Transverse colon (tissue), 4 donors: ENCODE results near the gene MRPL33. TPM values are rescaled to one million over a fixed set of nuclear protein-coding genes. Genes with fewer than 3 reads are reported as not detected.

Source experiments
- DNase-seq: peaks from one replicate; pipeline ENCODE4 v3.0.0-alpha.2; 2019
- H3K27ac ChIP-seq, 4 donors: fragments of 200-600 bp; sonication (generic); 2 replicates each; pipeline ENCODE4 v1.5.1; 2016 to 2018; ENCODE audit warnings: inconsistent platforms in 4 of 4
- H3K27me3 ChIP-seq: fragments of 200-600 bp; sonication (generic); 2 replicates; pipeline ENCODE4 v1.5.1; 2017; ENCODE audit warnings: inconsistent platforms
- H3K36me3 ChIP-seq, 4 donors: fragments of 200-600 bp; sonication (generic); 2 replicates each; pipeline ENCODE4 v1.5.1; 2017 to 2019; ENCODE audit warnings: inconsistent platforms in 4 of 4
- H3K4me1 ChIP-seq, 4 donors: fragments of 200-600 bp; sonication (generic); 2 replicates each; pipeline ENCODE4 v1.5.1; 2017 to 2020; ENCODE audit warnings: inconsistent platforms in 4 of 4
- H3K4me3 ChIP-seq, 4 donors: fragments of 200-600 bp; sonication (generic); 1 replicate in 1 of 4; 2 replicates in 3 of 4; pipeline versions ENCODE4 v1.5.1 to v1.6.1; 2017 to 2019; ENCODE audit warnings: inconsistent platforms in 4 of 4
- H3K9me3 ChIP-seq, 2 donors: fragments of 200-600 bp; sonication (generic); 2 replicates each; pipeline ENCODE4 v1.5.1; 2017 to 2019; ENCODE audit warnings: inconsistent platforms in 2 of 2
- EP300 ChIP-seq: sonication (generic); formaldehyde crosslinking; IDR thresholded peaks from one replicate; pipeline ENCODE4 v1.6.1; 2017; ENCODE audit warnings: antibody characterized with exemption, low read depth
- POLR2A ChIP-seq: fragments of 450-650 bp; IDR thresholded peaks from one replicate; pipeline ENCODE4 v1.6.1; 2016; ENCODE audit warnings: antibody characterized with exemption, mild to moderate bottlenecking, moderate library complexity
- POLR2AphosphoS5 ChIP-seq, 3 donors: sonication (generic); formaldehyde crosslinking; IDR thresholded peaks; one replicate each; pipeline ENCODE4 v1.6.1; 2016; ENCODE audit warnings: antibody characterized with exemption in 3 of 3
- WGBS, 2 donors: methylation state at CpG; one replicate each; pipeline ENCODE4 v1.1.5; 2018; ENCODE audit warnings: low coverage in 1 of 2; 5-methylcytosine and 5-hydroxymethylcytosine counted together
- in situ Hi-C, 4 donors: fragments of 200-750 bp; cut with MboI; loops; one replicate each; pipeline versions ENCODE4 v1.15.0 to v1.15.1; 2017; ENCODE audit warnings: low sequenced_read_pairs in 3 of 4, low pct_ligation_motif_present in 1 of 4, low pct_unique_long_range_greater_than_20kb in 1 of 4
- intact Hi-C: fragments of 100-400 bp; cut with DNase I; formaldehyde crosslinking; loops from one replicate; pipeline ENCODE4 v1.15.1; 2023; ENCODE audit warnings: low total_unique reads
- total RNA-seq, 4 donors: library from RNA; depleted of rRNA; stranded (reverse); fragments of >200 nt; gene quantifications; one replicate each; pipeline ENCODE4 v1.1.0, GENCODE V29; 2016
- TF ChIP-seq, protein P1 (sequence below), 5 experiments: fragments of 200-600 bp in 3 of 5; fragments of 450-650 bp in 2 of 5; sonication (generic) in 3 of 5; IDR thresholded peaks; 1 replicate in 2 of 5; 2 replicates in 3 of 5; pipeline ENCODE4 v1.5.1; 2016 to 2017; ENCODE audit warnings: antibody characterized with exemption in 5 of 5, inconsistent platforms in 3 of 5, mild to moderate bottlenecking in 2 of 5, moderate library complexity in 1 of 5

MRPL33 gene
- total RNA-seq, 4 donors from 2014 or later: 7.2 to 89.4 (median 45.7) TPM

DNA sequence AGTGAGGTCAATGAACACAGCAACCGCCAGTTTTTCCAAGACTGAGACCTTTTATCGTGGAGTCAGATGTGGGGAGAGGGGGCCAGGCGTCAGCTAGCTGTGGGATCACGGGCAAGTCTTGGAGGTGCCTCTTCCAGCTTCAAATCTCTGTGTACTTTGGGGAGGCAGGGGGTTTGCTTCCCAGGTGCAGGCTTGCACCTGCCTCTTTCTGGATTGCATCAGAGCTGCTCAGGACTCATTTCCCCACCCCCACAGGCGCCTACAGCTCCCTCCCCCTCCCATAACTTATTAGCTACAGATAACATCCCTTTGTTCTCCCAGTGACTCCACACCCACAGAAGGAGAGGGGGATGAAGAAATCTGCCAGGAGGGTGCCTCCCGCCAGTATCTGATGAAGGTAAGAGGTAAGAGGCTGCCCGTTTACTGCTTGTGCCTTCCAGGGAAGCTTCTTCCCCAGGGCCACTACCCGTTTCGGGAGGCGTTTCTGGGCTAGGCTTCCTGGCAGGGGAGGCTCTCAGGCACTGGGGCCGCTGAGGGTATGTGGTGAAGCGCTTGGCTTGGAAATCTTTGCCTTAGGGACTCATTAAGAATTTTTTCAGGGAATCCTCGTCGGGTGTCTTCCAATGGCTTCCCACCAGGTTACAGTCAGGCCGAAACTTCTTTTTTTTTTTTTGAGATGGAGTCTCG lies 18.8 kb upstream of the MRPL33 start:
- in situ Hi-C loops: loop anchor here in 2 of 4 donors (25.0 kb wide), 1 partner anchor 660 kb away; no protein-coding TSS in a partner anchor
- DNase-seq: peak; percentile 29
- peak overlapping the region in 1 of 4 donors; percentile 34 for H3K4me3 ChIP-seq
- WGBS, 2 donors: 46% methylated on average over 16 of the region's 16 CpGs; no CpG with 5 or more reads in 1 of the 2 donors
- no peaks in the 10 kb centered on the region for H3K27me3 ChIP-seq
- peak overlapping the region in 2 of 4 donors; percentile 35 to 41 for H3K27ac ChIP-seq
- H3K4me1 ChIP-seq: no peaks in the 10 kb centered on the region
- TF ChIP-seq POLR2A (no peak), POLR2AphosphoS5 (IDR thresholded peaks at IDR 0.05) (no peak), EP300 (no peak)
- TF ChIP-seq, protein P1, sequence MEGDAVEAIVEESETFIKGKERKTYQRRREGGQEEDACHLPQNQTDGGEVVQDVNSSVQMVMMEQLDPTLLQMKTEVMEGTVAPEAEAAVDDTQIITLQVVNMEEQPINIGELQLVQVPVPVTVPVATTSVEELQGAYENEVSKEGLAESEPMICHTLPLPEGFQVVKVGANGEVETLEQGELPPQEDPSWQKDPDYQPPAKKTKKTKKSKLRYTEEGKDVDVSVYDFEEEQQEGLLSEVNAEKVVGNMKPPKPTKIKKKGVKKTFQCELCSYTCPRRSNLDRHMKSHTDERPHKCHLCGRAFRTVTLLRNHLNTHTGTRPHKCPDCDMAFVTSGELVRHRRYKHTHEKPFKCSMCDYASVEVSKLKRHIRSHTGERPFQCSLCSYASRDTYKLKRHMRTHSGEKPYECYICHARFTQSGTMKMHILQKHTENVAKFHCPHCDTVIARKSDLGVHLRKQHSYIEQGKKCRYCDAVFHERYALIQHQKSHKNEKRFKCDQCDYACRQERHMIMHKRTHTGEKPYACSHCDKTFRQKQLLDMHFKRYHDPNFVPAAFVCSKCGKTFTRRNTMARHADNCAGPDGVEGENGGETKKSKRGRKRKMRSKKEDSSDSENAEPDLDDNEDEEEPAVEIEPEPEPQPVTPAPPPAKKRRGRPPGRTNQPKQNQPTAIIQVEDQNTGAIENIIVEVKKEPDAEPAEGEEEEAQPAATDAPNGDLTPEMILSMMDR (IDR thresholded peaks at IDR 0.05): no peak
- no peaks in the 10 kb centered on the region for H3K9me3 ChIP-seq
- intact Hi-C loops: no loop called here
- H3K36me3 ChIP-seq: no peaks in the 10 kb centered on the region

- no peaks in the 10 kb centered on the region for H3K27me3 ChIP-seq
- H3K27ac ChIP-seq: no peak overlapping the region
- TF ChIP-seq POLR2A: no peak
- TF ChIP-seq, protein P1 (IDR thresholded peaks at IDR 0.05): peak; percentile 74 to 87 (median 82)
- no peaks in the 10 kb centered on the region for H3K36me3 ChIP-seq
- in situ Hi-C loops: loop anchor here in 2 of 4 donors (25.0 kb wide), 1 partner anchor 658 kb away; no protein-coding TSS in a partner anchor
- no peaks in the 10 kb centered on the region for H3K9me3 ChIP-seq
- H3K4me1 ChIP-seq: no peaks in the 10 kb centered on the region
- peak; percentile 88 for DNase-seq
- 25% methylated on average over 4 of the region's 4 CpGs; no CpG with 5 or more reads in 1 of the 2 donors for WGBS, 2 donors
- H3K4me3 ChIP-seq: no peak overlapping the region
- intact Hi-C loops: no loop called here
Observed at GRCh38 chr2:27754138-27754588, 17.4 kb upstream of the MRPL33 start.

DNA sequence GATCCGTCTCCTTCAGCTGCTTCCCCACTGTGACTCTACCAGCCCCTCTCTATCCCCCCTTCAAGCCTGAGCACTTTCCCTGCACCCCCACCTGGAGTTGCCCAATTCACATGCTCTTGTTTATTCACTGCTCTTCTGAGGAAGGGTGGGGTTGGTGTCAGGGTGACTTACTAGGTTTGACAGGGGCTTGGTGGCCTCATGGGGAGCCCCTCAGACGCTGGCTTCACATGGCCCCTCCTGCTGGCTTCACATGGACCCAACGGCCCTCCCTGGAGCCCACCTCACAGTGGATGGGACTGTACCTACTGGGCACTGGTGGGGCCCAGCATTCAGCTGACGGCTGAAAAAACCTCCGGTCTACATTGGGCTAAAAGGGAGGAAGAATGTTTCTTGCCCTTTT lies 16.7 kb upstream of the MRPL33 start:
- Histone ChIP-seq H3K36me3 (no peaks in the 10 kb centered on the region), H3K4me1 (no peaks in the 10 kb centered on the region), H3K4me3 (no peak overlapping the region), H3K27ac (no peak overlapping the region), H3K27me3 (no peaks in the 10 kb centered on the region), H3K9me3 (no peaks in the 10 kb centered on the region)
- intact Hi-C loops (no loop called here), in situ Hi-C loops (loop anchor here in 2 of 4 donors (25.0 kb wide), 1 partner anchor 657 kb away; no protein-coding TSS in a partner anchor)
- TF ChIP-seq POLR2A (no peak), EP300 (no peak), POLR2AphosphoS5 (IDR thresholded peaks at IDR 0.05) (no peak)
- TF ChIP-seq, protein P1 (IDR thresholded peaks at IDR 0.05): no peak
- WGBS, 2 donors: 89 to 100% methylated on average over 1 to 5 of the region's 5 CpGs
- DNase-seq: no peak

GRCh38 chr2:27756091-27756490 lies 15.4 kb upstream of the MRPL33 start:
- intact Hi-C loops (no loop called here), in situ Hi-C loops (loop anchor here in 2 of 4 donors (25.0 kb wide), 1 partner anchor 656 kb away; no protein-coding TSS in a partner anchor)
- Histone ChIP-seq H3K4me3 (no peak overlapping the region), H3K27me3 (no peaks in the 10 kb centered on the region), H3K4me1 (no peaks in the 10 kb centered on the region), H3K36me3 (no peaks in the 10 kb centered on the region), H3K9me3 (no peaks in the 10 kb centered on the region), H3K27ac (no peak overlapping the region)
- WGBS, 2 donors: 85% methylated on average over 3 of the region's 3 CpGs; no CpG with 5 or more reads in 1 of the 2 donors
- TF ChIP-seq EP300 (no peak), POLR2AphosphoS5 (IDR thresholded peaks at IDR 0.05) (no peak), POLR2A (no peak)
- TF ChIP-seq, protein P1 (IDR thresholded peaks at IDR 0.05): no peak
- no peak for DNase-seq
